Measurements from ENCODE around the gene HDHD5.

HDHD5 gene

DNA sequence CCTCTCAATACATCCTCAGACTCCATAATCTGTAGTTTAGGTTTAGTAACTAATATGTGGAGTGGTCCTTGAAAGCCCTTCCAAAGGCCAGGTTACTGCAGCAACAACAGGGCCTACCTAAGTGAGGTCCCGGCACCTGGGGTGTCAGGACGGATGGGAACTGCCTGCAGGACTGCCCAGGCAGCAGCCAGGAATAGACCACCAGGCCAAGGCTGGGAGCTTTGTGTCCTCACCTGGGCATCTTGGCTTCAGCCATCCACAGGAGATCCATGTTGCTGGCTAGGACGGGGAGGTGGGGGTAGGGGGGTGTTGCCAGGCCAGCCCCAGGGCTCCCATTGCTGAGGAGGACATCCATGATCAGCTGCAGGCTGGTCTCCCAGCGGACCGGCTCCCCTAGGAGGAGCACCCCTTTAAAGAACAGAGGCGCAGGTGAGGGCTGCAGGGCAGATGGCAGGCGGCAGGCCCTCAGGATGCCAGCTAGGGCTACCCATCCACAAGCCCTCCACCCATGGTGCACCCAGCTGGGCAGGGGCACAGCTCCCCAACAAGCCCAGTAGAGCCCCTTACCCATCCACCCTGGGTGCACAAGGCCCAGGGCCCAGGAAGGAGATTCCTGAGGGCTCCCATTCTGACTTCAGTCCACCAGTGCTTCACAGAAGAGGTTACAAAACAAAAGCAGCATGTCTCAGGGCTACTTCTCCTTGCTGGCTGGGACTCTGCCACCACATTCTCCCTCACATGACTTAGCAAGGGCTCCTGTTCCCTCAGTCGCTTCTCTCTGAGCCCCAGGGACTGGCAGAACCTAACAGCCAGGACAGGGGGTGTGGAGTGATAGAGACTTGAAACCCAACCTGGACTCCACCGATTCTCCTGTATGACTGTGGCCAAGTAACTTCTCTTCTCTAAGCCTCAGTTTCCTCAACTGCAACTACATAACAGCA is 18.0 kb downstream of the HDHD5 start:
- DNase-seq (ENCODE audit: low spot score): no peak
- TF ChIP-seq, protein P1, sequence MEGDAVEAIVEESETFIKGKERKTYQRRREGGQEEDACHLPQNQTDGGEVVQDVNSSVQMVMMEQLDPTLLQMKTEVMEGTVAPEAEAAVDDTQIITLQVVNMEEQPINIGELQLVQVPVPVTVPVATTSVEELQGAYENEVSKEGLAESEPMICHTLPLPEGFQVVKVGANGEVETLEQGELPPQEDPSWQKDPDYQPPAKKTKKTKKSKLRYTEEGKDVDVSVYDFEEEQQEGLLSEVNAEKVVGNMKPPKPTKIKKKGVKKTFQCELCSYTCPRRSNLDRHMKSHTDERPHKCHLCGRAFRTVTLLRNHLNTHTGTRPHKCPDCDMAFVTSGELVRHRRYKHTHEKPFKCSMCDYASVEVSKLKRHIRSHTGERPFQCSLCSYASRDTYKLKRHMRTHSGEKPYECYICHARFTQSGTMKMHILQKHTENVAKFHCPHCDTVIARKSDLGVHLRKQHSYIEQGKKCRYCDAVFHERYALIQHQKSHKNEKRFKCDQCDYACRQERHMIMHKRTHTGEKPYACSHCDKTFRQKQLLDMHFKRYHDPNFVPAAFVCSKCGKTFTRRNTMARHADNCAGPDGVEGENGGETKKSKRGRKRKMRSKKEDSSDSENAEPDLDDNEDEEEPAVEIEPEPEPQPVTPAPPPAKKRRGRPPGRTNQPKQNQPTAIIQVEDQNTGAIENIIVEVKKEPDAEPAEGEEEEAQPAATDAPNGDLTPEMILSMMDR (IDR thresholded peaks at IDR 0.05; ENCODE audit: extremely low read depth, missing control alignments): no peak

DNA sequence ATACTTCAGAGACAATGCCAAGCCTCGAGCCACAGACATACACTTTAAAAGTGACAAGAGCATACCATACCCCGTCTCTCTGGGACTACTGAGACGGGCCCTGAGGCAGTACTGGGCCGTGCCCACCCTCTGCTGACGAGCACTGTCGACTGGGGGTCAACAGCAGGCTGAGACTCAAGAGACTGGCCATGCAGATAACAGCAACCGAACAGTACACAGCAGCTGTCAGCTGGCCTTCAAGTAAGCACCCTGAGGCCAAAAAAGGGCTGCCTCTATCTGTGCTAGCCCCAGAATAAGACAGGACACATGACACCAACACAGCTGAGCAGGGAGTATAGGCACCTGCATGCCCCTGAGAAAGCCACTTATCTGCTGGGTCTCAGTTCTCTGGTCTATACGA is 19.1 kb downstream of the HDHD5 start:
- no peak for DNase-seq (ENCODE audit: low spot score)
- TF ChIP-seq, protein P1 (IDR thresholded peaks at IDR 0.05; ENCODE audit: extremely low read depth, missing control alignments): no peak

DNA sequence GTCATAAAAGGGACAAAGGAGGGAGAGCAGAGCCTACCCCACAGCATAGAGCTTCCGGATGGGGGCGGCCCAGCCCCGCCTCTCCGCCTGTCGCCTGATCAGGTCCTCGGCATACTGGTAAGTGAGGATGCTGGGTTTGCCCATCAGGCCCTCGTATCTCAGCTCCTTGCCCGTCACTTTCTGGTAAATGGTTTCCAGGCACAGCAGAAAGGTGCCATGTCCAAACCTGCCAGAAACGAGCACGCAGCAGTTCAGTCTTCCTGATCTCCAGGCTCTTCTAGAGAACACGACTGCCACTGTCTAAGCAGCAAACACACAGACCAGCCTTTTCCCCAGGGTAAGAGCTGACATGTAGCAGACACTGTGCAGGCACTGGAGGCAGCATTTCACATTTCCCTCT is 20.6 kb downstream of the HDHD5 start:
- TF ChIP-seq, protein P1 (IDR thresholded peaks at IDR 0.05; ENCODE audit: extremely low read depth, missing control alignments): no peak
- DNase-seq (ENCODE audit: low spot score): no peak

DNA sequence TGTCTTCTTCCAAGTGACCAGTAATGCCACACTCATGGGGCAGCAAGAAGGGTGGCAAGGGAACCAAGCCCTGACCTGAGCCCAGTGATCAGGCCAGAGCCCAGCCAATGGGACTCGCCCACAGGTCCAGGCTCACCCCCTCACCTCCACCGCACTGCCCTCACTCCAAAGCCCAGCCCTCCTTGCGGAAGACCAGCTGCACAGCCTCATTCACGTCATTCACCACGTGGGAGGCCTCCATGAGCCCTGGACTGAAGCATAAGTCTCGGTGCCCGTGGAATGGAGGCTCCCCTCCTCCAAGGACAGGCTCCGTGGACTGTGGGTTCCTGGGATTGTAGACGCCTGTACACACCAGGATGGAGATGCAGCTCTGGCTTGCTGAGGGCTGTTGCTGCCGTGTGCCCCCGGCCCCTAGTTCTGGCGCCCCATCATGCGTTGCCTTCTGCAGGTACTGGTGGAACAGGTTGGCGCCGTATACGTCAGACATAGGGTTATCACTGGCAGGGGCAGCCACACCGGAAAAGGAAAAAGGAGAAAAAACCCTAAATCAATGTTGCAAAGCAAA is 21.1 kb downstream of the HDHD5 start:
- TF ChIP-seq, protein P1 (IDR thresholded peaks at IDR 0.05; ENCODE audit: extremely low read depth, missing control alignments): no peak
- no peak for DNase-seq (ENCODE audit: low spot score)

DNA sequence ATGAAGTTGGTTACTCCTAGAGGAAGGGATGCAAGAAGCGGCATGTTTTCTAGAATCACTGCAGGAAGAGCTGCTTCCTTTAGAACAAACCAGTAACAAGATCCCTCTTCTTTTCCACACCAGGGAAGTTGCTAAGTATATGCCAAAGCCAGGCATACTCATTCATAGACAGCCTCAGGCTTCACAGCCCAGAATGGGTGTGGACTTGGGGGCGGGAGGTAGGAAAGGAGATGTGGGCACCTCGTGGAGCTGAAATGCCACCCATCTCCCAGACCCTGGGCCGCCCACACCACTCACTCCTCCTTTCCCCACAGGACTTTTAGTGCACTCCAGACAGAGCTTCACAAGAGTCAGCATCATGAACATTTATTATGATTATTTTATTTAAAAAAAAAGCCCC is 21.9 kb downstream of the HDHD5 start:
- TF ChIP-seq, protein P1 (IDR thresholded peaks at IDR 0.05; ENCODE audit: extremely low read depth, missing control alignments): no peak
- DNase-seq (ENCODE audit: low spot score): no peak

DNA sequence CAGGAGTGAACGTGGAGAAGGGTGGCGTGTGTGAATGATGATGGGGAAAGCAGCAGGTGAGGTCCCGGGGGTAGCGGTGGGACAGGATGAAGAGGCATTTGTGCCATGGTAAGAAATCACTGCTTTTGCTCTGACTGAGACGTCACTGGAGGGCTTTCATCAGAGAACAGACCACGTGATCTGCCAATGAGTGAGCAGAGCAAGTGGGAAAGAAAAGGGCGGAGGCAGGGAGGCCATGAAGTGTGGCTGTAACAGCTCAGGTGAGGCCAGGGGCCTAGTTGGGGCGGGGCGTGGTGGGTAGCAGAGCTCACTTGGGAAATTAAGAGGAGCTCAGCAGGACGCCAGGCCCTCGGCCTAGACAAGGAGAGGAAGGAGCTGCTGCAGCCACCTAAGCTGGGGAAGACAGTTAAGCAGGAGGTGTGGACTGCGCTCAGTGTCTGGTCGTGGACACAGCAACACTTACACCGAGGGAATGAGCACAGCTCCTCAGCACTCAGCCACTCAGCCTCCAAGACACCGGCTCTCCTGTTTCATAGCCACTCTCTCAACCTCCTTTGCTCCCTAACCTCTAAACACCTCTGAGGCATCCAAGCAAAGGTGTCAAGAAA is 23.8 kb downstream of the HDHD5 start:
- TF ChIP-seq, protein P1 (IDR thresholded peaks at IDR 0.05; ENCODE audit: extremely low read depth, missing control alignments): no peak
- no peak for DNase-seq (ENCODE audit: low spot score)

DNA sequence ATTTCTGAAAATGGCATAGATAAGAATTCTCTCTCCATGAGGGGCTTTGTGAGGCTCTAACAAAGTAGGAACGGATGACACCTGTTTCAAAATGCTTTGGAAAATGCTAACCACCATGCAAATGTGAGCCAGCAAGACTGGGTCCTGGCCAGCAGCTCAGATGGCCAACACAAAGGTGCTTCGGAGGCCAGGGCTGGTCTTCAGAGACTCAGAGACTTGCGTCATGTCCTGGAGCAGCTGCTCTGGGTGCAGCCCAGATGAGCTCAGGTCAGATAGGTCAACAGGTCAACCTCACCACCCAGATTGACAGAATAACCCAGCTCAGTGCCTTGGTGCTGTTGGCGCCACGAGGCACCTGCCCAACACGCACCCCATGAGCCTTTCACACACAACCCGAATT is 25.9 kb downstream of the HDHD5 start:
- no peak for DNase-seq (ENCODE audit: low spot score)
- TF ChIP-seq, protein P1 (IDR thresholded peaks at IDR 0.05; ENCODE audit: extremely low read depth, missing control alignments): no peak
